Measurements from ENCODE around the gene ASTN2.

ASTN2 gene

GRCh38 chr9:116789081-116789480 is 625.8 kb downstream of the ASTN2 start:
- Histone ChIP-seq H2BK5ac (ENCODE audit: low read length) (no peak overlapping the region), H4K8ac (ENCODE audit: low read depth, low read length) (no peak overlapping the region), H2BK12ac (ENCODE audit: low read length) (no peak overlapping the region), H3K27ac (replicated peaks; ENCODE audit: low read length) (no peak overlapping the region), H3K14ac (ENCODE audit: low read length) (no peak overlapping the region), H3K9me3 (replicated peaks in 1 of 2; ENCODE audit: control insufficient read depth in 2 of 2, insufficient read depth in 1 of 2, low read depth in 1 of 2, low read length in 2 of 2) (no peaks in the 10 kb centered on the region), H3K4me3 (ENCODE audit: low read length in 2 of 2) (no peak overlapping the region), H3K9ac (ENCODE audit: low read depth, low read length, poor library complexity) (no peak overlapping the region), H2BK120ac (ENCODE audit: low read depth, low read length) (no peak overlapping the region), H3K4me1 (ENCODE audit: control insufficient read depth in 2 of 2, insufficient read depth in 1 of 2, low read depth in 1 of 2, low read length in 2 of 2) (peaks cover 3 to 5% of the 10 kb centered on the region in 2 donors), H4K91ac (ENCODE audit: low read depth, low read length, poor library complexity) (no peak overlapping the region), H3K23ac (ENCODE audit: low read depth, low read length, poor library complexity) (no peak overlapping the region), H3K4me2 (ENCODE audit: insufficient read depth, low read length, poor library complexity, severe bottlenecking) (no peak overlapping the region), H3K4ac (ENCODE audit: low read length) (no peak overlapping the region), H3K18ac (ENCODE audit: low read length) (no peak overlapping the region), H3K36me3 (replicated peaks in 1 of 2; ENCODE audit: control insufficient read depth in 2 of 2, insufficient read depth in 2 of 2, low read length in 2 of 2) (peaks cover 0 to 2% of the 10 kb centered on the region in 2 donors), H2AK5ac (ENCODE audit: low read depth, low read length) (no peak overlapping the region), H2AFZ (ENCODE audit: low read length) (no peak overlapping the region), H3K79me1 (ENCODE audit: low read depth, low read length) (no peaks in the 10 kb centered on the region), H3K27me3 (ENCODE audit: control insufficient read depth in 3 of 3, insufficient read depth in 3 of 3, low read depth in 1 of 3, low read length in 3 of 3) (peaks cover 0 to 3% (median 0%) of the 10 kb centered on the region in 3 experiments), H2BK15ac (ENCODE audit: low read length) (no peak overlapping the region)
- WGBS, 2 donors (ENCODE audit: extremely low coverage in 2 of 2, insufficient read length in 2 of 2, insufficient replicate concordance in 1 of 2): no CpG with 5 or more reads among the region's 3 CpGs
- DNase-seq (ENCODE audit: low spot score): no peak

GRCh38 chr9:116786737-116787136 is 628.1 kb downstream of the ASTN2 start:
- peaks cover 0 to 3% of the 10 kb centered on the region in 2 donors for H3K4me1 ChIP-seq (ENCODE audit: control insufficient read depth in 2 of 2, insufficient read depth in 1 of 2, low read depth in 1 of 2, low read length in 2 of 2)
- H4K91ac ChIP-seq (ENCODE audit: low read depth, low read length, poor library complexity): no peak overlapping the region
- no peak overlapping the region for H2AK5ac ChIP-seq (ENCODE audit: low read depth, low read length)
- WGBS, 2 donors (ENCODE audit: extremely low coverage in 2 of 2, insufficient read length in 2 of 2, insufficient replicate concordance in 1 of 2): no CpG with 5 or more reads among the region's 2 CpGs
- no peak overlapping the region for H3K18ac ChIP-seq (ENCODE audit: low read length)
- no peak overlapping the region for H2AFZ ChIP-seq (ENCODE audit: low read length)
- H2BK5ac ChIP-seq (ENCODE audit: low read length): no peak overlapping the region
- H3K27me3 ChIP-seq (ENCODE audit: control insufficient read depth in 3 of 3, insufficient read depth in 3 of 3, low read depth in 1 of 3, low read length in 3 of 3): peaks cover 0 to 3% (median 0%) of the 10 kb centered on the region in 3 experiments
- no peak overlapping the region for H3K27ac ChIP-seq (replicated peaks; ENCODE audit: low read length)
- no peak for DNase-seq (ENCODE audit: low spot score)
- H3K4me2 ChIP-seq (ENCODE audit: insufficient read depth, low read length, poor library complexity, severe bottlenecking): no peak overlapping the region
- no peak overlapping the region for H2BK120ac ChIP-seq (ENCODE audit: low read depth, low read length)
- no peak overlapping the region for H2BK12ac ChIP-seq (ENCODE audit: low read length)
- H3K23ac ChIP-seq (ENCODE audit: low read depth, low read length, poor library complexity): no peak overlapping the region
- H4K8ac ChIP-seq (ENCODE audit: low read depth, low read length): no peak overlapping the region
- no peaks in the 10 kb centered on the region for H3K79me1 ChIP-seq (ENCODE audit: low read depth, low read length)
- peaks cover 0 to 2% of the 10 kb centered on the region in 2 donors for H3K36me3 ChIP-seq (replicated peaks in 1 of 2; ENCODE audit: control insufficient read depth in 2 of 2, insufficient read depth in 2 of 2, low read length in 2 of 2)
- no peak overlapping the region for H3K9ac ChIP-seq (ENCODE audit: low read depth, low read length, poor library complexity)
- H3K9me3 ChIP-seq (replicated peaks in 1 of 2; ENCODE audit: control insufficient read depth in 2 of 2, insufficient read depth in 1 of 2, low read depth in 1 of 2, low read length in 2 of 2): no peaks in the 10 kb centered on the region
- no peak overlapping the region for H3K4me3 ChIP-seq (ENCODE audit: low read length in 2 of 2)
- H2BK15ac ChIP-seq (ENCODE audit: low read length): no peak overlapping the region
- H3K14ac ChIP-seq (ENCODE audit: low read length): no peak overlapping the region
- H3K4ac ChIP-seq (ENCODE audit: low read length): no peak overlapping the region

GRCh38 chr9:116777116-116777515 is 637.7 kb downstream of the ASTN2 start:
- WGBS, 2 donors (ENCODE audit: extremely low coverage in 2 of 2, insufficient read length in 2 of 2, insufficient replicate concordance in 1 of 2): no CpG with 5 or more reads among the region's 3 CpGs
- Histone ChIP-seq H3K14ac (ENCODE audit: low read length) (no peak overlapping the region), H3K4ac (ENCODE audit: low read length) (no peak overlapping the region), H2AFZ (ENCODE audit: low read length) (no peak overlapping the region), H3K36me3 (replicated peaks in 1 of 2; ENCODE audit: control insufficient read depth in 2 of 2, insufficient read depth in 2 of 2, low read length in 2 of 2) (no peaks in the 10 kb centered on the region), H2BK12ac (ENCODE audit: low read length) (no peak overlapping the region), H3K4me3 (ENCODE audit: low read length in 2 of 2) (no peak overlapping the region), H3K9me3 (replicated peaks in 1 of 2; ENCODE audit: control insufficient read depth in 2 of 2, insufficient read depth in 1 of 2, low read depth in 1 of 2, low read length in 2 of 2) (no peaks in the 10 kb centered on the region), H3K27ac (replicated peaks; ENCODE audit: low read length) (no peak overlapping the region), H3K9ac (ENCODE audit: low read depth, low read length, poor library complexity) (no peak overlapping the region), H3K4me1 (ENCODE audit: control insufficient read depth in 2 of 2, insufficient read depth in 1 of 2, low read depth in 1 of 2, low read length in 2 of 2) (no peaks in the 10 kb centered on the region), H3K27me3 (ENCODE audit: control insufficient read depth in 3 of 3, insufficient read depth in 3 of 3, low read depth in 1 of 3, low read length in 3 of 3) (no peaks in the 10 kb centered on the region), H3K79me1 (ENCODE audit: low read depth, low read length) (no peaks in the 10 kb centered on the region), H4K8ac (ENCODE audit: low read depth, low read length) (no peak overlapping the region), H2BK5ac (ENCODE audit: low read length) (no peak overlapping the region), H2BK15ac (ENCODE audit: low read length) (no peak overlapping the region), H3K4me2 (ENCODE audit: insufficient read depth, low read length, poor library complexity, severe bottlenecking) (no peak overlapping the region), H4K91ac (ENCODE audit: low read depth, low read length, poor library complexity) (no peak overlapping the region), H3K18ac (ENCODE audit: low read length) (no peak overlapping the region), H2AK5ac (ENCODE audit: low read depth, low read length) (no peak overlapping the region), H2BK120ac (ENCODE audit: low read depth, low read length) (no peak overlapping the region), H3K23ac (ENCODE audit: low read depth, low read length, poor library complexity) (no peak overlapping the region)
- no peak for DNase-seq (ENCODE audit: low spot score)

GRCh38 chr9:116774421-116775180 is 640.3 kb downstream of the ASTN2 start:
- no peak overlapping the region for H2BK15ac ChIP-seq (ENCODE audit: low read length)
- H3K4me2 ChIP-seq (ENCODE audit: insufficient read depth, low read length, poor library complexity, severe bottlenecking): no peak overlapping the region
- no peak overlapping the region for H2BK12ac ChIP-seq (ENCODE audit: low read length)
- H3K9me3 ChIP-seq (replicated peaks in 1 of 2; ENCODE audit: control insufficient read depth in 2 of 2, insufficient read depth in 1 of 2, low read depth in 1 of 2, low read length in 2 of 2): no peaks in the 10 kb centered on the region
- no peak overlapping the region for H2AFZ ChIP-seq (ENCODE audit: low read length)
- no peak overlapping the region for H3K4me3 ChIP-seq (ENCODE audit: low read length in 2 of 2)
- H4K91ac ChIP-seq (ENCODE audit: low read depth, low read length, poor library complexity): no peak overlapping the region
- H4K8ac ChIP-seq (ENCODE audit: low read depth, low read length): no peak overlapping the region
- H3K4ac ChIP-seq (ENCODE audit: low read length): no peak overlapping the region
- H3K27ac ChIP-seq (replicated peaks; ENCODE audit: low read length): no peak overlapping the region
- no CpG with 5 or more reads among the region's 4 CpGs for WGBS, 2 donors (ENCODE audit: extremely low coverage in 2 of 2, insufficient read length in 2 of 2, insufficient replicate concordance in 1 of 2)
- H3K4me1 ChIP-seq (ENCODE audit: control insufficient read depth in 2 of 2, insufficient read depth in 1 of 2, low read depth in 1 of 2, low read length in 2 of 2): no peaks in the 10 kb centered on the region
- H3K14ac ChIP-seq (ENCODE audit: low read length): no peak overlapping the region
- no peaks in the 10 kb centered on the region for H3K27me3 ChIP-seq (ENCODE audit: control insufficient read depth in 3 of 3, insufficient read depth in 3 of 3, low read depth in 1 of 3, low read length in 3 of 3)
- H2AK5ac ChIP-seq (ENCODE audit: low read depth, low read length): no peak overlapping the region
- H2BK5ac ChIP-seq (ENCODE audit: low read length): no peak overlapping the region
- no peak overlapping the region for H3K18ac ChIP-seq (ENCODE audit: low read length)
- H3K9ac ChIP-seq (ENCODE audit: low read depth, low read length, poor library complexity): no peak overlapping the region
- no peaks in the 10 kb centered on the region for H3K36me3 ChIP-seq (replicated peaks in 1 of 2; ENCODE audit: control insufficient read depth in 2 of 2, insufficient read depth in 2 of 2, low read length in 2 of 2)
- no peak overlapping the region for H2BK120ac ChIP-seq (ENCODE audit: low read depth, low read length)
- no peaks in the 10 kb centered on the region for H3K79me1 ChIP-seq (ENCODE audit: low read depth, low read length)
- no peak overlapping the region for H3K23ac ChIP-seq (ENCODE audit: low read depth, low read length, poor library complexity)
- DNase-seq (ENCODE audit: low spot score): no peak
